GM19324 (cell line): Measurements from ENCODE around the gene ALG14.
"Not testable (repeated sequence)": the region's sequence is repeated elsewhere in the genome, so short reads cannot be mapped to it uniquely, and the experiment has no call there.

Source experiments
- ATAC-seq: cut with Tn5 transposase; IDR thresholded peaks from one replicate; pipeline ENCODE4 v1.9.1; 2021; ENCODE audit warnings: mild to moderate bottlenecking, moderate library complexity; ENCODE audit not compliant: unreplicated experiment, low FRiP score

The ALG14 gene

DNA sequence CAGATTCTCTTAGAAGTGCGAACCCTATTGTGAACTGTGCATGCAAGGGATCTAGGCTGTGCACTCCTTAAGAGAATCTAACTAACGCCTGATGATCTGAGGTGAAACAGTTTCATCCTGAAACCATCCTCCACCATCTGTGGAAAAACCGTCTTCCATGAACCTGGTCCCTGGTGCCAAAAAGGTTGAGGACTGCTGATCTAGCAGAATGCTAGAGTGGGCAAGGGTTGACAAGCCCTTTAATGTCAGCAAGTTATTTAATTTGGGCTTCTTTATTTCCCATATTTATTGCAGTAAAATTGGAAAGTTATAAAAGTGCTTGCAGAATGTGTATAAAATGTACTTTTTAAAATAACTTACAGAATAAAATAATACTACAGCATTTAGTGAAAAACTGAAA is 26.4 kb downstream of the ALG14 start:
- no peak for ATAC-seq

- ATAC-seq: peak; percentile 91
Measured at GRCh38 chr1:95043141-95043980, 29.4 kb downstream of the ALG14 start.

DNA sequence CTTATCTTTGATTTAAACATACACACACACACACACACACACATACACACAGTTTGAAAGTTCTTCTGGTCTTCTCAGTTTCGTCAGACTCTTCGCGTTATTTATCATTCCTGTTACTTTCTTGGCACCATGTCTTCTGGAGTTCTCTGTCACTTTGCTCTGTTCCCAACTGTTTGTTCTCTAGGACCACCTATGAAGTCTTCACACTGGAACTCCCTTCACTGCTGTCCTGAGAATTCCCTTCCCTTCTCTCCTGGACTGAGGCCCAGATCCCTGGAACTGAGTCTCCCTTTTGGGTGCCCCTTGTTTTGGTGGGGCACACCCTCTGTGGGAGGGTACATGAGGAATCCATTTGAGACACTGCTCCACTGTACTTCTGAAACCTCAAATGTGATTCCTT is 30.5 kb downstream of the ALG14 start:
- ATAC-seq: no peak

- no peak for ATAC-seq
Measured at GRCh38 chr1:95041491-95042165, 31.1 kb downstream of the ALG14 start.

GRCh38 chr1:95040032-95040525 is 32.7 kb downstream of the ALG14 start:
- no peak for ATAC-seq

- no peak for ATAC-seq
Measured at GRCh38 chr1:95039360-95040031, 33.3 kb downstream of the ALG14 start.

DNA sequence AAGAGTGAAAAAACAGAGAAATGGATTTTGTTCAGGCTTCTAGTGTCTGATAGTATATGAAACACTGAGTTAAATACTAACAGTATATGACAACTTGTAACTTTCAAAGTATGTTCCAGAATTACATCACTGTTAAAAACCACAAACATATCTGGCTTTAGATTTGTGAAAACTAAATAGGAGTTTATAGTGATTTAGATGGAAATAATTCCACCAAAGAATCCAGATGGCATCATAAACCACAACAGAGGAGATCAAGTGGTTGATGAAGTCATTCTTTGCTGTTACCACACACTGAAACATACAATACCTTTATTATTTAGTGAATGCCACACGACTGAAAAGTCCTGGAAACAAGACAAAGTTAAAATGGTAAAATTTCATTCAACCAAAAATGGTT is 37.2 kb downstream of the ALG14 start:
- ATAC-seq: no peak

DNA sequence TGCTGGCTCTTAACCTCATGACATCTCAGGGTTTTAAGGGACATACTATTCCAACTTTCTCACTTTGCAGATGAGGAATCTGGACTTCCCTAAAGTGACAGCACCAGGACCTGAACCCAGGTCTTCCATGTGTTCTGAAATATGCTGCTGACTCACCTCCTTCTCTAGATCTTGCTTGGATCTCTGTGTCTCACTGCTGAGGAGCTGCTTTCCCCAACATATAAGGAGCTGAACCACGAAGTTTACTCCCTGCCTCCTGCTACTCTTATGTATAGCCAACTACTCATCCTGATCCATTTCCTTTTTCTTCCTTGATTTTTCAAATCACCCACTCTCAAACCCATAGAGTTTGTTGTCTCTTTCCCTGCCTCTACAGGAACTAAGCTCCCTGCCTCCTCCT is 38.2 kb downstream of the ALG14 start:
- no peak for ATAC-seq

GRCh38 chr1:95033843-95034242 is 38.9 kb downstream of the ALG14 start:
- no peak for ATAC-seq

- no peak for ATAC-seq
Measured at GRCh38 chr1:95029532-95029931, 43.2 kb downstream of the ALG14 start.

- ATAC-seq: no peak
Measured at GRCh38 chr1:95028954-95029353, 43.8 kb downstream of the ALG14 start.

- no peak for ATAC-seq
Measured at GRCh38 chr1:95027046-95027445, 45.7 kb downstream of the ALG14 start.

GRCh38 chr1:95023399-95024043 is 49.2 kb downstream of the ALG14 start:
- no peak for ATAC-seq

DNA sequence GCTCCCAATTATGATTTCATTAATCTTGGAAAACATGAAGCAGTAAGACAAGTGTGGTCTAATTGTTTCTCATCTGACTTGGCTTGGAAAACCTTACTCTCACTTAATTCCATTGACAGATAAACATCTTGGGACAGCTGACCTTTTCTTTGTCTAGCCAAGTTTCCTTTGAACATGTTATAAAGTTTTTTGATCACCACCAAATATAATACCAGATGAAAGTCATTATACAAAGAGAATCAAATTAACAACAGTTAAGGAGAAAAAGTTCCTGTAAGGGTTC is 50.2 kb downstream of the ALG14 start:
- ATAC-seq: no peak

- no peak for ATAC-seq
Measured at GRCh38 chr1:95021805-95022643, 50.7 kb downstream of the ALG14 start.

GRCh38 chr1:95021119-95021518 is 51.6 kb downstream of the ALG14 start:
- ATAC-seq: no peak

GRCh38 chr1:95019466-95019865 is 53.3 kb downstream of the ALG14 start:
- ATAC-seq: not testable (repeated sequence)

- no peak for ATAC-seq
Measured at GRCh38 chr1:95018602-95019369, 54.0 kb downstream of the ALG14 start.

DNA sequence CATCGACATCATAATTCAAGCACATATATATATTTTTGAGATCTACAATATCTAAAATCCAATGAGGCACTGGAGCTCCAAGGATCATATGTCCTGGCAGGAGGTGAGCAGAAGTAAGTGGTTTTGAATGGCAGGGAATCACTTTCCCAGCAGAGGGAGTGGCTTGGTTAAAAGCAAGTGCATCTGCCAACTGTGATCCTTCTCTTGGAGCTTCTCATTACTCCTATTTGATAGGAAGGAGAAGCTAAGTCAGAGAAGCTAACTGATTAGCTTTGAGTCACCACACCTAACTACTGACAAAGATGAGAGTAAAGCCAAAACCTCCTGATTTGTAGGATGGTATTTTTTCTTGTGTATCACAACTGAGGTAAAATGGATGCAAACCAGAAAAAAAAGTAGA is 55.0 kb downstream of the ALG14 start:
- ATAC-seq: no peak
